ENCODE data around the gene RAB40AL. TPM values are rescaled to one million over a fixed set of nuclear protein-coding genes. Genes with fewer than 3 reads are reported as not detected.

Gene RAB40AL
- total RNA-seq, 1 donor from 2014 or later = 1.1 TPM

DNA sequence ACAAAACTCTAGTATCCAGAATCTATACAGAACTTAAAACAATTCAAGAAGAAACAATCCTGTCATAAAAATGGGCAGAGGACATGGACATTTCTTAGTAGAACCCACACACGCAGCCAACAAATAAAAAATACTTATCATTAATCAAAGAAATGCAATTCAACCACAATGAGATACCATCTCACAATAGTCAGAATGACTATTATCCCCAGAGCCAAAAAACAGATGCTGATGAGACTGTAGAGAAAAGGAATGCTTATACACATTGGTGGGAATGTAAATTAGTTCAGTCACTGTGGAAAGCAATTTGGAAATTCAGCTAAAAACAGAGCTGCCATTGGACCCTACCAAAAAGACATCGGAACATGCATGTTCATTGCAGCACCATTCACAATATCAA is 37.9 kb downstream of the RAB40AL start:
- H3K36me3 Mint-ChIP-seq (ENCODE audit: insufficient read depth) = peaks cover 8% of the 10 kb centered on the region
- DNase-seq (ENCODE audit: low spot score, unreplicated experiment) = no peak
- no peak overlapping the region for H3K4me3 Mint-ChIP-seq (ENCODE audit: low read depth)
- TF ChIP-seq, protein P1, sequence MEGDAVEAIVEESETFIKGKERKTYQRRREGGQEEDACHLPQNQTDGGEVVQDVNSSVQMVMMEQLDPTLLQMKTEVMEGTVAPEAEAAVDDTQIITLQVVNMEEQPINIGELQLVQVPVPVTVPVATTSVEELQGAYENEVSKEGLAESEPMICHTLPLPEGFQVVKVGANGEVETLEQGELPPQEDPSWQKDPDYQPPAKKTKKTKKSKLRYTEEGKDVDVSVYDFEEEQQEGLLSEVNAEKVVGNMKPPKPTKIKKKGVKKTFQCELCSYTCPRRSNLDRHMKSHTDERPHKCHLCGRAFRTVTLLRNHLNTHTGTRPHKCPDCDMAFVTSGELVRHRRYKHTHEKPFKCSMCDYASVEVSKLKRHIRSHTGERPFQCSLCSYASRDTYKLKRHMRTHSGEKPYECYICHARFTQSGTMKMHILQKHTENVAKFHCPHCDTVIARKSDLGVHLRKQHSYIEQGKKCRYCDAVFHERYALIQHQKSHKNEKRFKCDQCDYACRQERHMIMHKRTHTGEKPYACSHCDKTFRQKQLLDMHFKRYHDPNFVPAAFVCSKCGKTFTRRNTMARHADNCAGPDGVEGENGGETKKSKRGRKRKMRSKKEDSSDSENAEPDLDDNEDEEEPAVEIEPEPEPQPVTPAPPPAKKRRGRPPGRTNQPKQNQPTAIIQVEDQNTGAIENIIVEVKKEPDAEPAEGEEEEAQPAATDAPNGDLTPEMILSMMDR (IDR thresholded peaks at IDR 0.05; ENCODE audit: unreplicated experiment) = no peak
- H3K27me3 Mint-ChIP-seq = no peaks in the 10 kb centered on the region
- no peak overlapping the region for H3K27ac Mint-ChIP-seq
- peaks cover 6% of the 10 kb centered on the region for H3K4me1 Mint-ChIP-seq (ENCODE audit: low read depth)
- H3K9me3 Mint-ChIP-seq (ENCODE audit: low read depth) = peaks cover 50% of the 10 kb centered on the region

DNA sequence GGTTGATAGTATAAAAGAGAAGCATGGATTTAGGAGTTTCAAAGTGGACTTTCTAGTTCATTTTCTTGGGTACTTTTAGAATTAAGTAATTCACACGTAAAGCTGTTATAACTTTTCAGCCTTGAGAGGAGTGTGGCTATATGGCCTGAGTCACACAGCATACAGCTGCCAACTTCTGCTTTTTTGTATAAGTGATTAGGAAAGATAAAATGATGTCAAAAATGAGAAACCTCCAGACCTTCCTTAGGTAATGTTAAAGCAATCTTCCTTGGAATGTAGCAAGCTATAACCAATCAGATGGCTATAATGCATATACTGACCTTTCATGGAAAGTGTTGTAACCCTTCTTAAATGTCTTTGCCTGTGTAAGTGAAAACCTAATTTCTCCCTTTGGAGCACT is 39.2 kb downstream of the RAB40AL start:
- DNase-seq (ENCODE audit: low spot score, unreplicated experiment) = no peak
- no peak overlapping the region for H3K27ac Mint-ChIP-seq
- H3K4me3 Mint-ChIP-seq (ENCODE audit: low read depth) = no peak overlapping the region
- H3K9me3 Mint-ChIP-seq (ENCODE audit: low read depth) = peaks cover 39% of the 10 kb centered on the region
- peaks cover 6% of the 10 kb centered on the region for H3K4me1 Mint-ChIP-seq (ENCODE audit: low read depth)
- TF ChIP-seq, protein P1 (IDR thresholded peaks at IDR 0.05; ENCODE audit: unreplicated experiment) = no peak
- H3K27me3 Mint-ChIP-seq = no peaks in the 10 kb centered on the region
- H3K36me3 Mint-ChIP-seq (ENCODE audit: insufficient read depth) = peaks cover 6% of the 10 kb centered on the region

DNA sequence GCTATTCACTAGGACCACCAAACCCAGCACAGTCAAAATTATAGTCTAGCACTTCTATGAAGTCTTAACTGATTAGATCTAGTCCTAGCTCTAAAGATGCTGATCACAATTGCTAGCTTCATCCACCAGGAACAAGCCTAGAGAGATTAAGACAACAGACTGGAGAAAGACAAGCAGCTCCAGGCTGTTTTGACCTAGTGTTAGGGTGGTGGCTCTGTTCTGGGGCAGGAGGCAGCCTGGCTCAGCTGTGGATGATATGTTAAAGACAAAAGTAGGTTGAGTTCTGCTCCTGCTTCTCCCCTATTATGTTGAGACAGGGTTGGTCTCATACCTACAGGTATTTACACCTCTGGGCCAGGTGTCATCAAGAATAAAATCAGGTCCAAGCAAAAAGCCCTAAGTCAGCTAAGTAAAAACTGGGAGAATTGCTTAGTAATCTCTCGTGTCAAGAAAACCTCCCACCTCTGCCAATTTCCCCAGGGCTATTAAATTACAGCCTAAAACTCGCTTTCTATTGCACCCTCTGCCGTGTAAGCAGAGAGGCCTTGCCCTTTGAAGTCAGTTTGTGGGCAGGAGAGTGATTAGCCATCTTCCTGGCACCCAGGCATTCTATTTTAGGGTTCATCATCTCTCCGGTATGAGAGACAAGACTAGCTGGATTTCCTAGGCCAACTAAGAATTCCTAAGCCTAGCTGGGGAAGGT is 39.9 kb downstream of the RAB40AL start:
- Mint-ChIP-seq H3K27ac (no peak overlapping the region), H3K9me3 (ENCODE audit: low read depth) (peaks cover 33% of the 10 kb centered on the region), H3K4me3 (ENCODE audit: low read depth) (no peak overlapping the region)

DNA sequence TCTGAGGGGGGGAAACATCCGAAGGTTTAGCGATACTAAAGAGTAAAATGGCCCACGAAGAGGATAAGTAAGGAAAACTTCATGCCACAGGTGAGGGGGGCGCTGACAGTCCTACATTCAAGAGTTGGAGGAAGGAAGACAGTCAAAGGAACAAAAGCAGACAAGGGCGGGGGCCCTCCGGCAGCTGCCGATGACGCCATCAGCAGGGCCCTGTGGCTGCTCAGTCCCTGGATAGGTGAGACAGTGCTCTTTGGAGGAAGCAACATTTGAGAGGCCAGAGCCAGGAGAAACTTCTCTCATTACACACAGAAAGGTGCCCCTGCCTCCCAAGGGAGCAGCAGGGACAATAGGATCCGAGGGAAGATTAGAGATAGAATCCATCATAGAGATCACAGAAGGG is 41.5 kb downstream of the RAB40AL start:
- Mint-ChIP-seq H3K4me3 (ENCODE audit: low read depth) (no peak overlapping the region), H3K27ac (no peak overlapping the region), H3K4me1 (ENCODE audit: low read depth) (peaks cover 6% of the 10 kb centered on the region), H3K9me3 (ENCODE audit: low read depth) (peaks cover 28% of the 10 kb centered on the region), H3K27me3 (no peaks in the 10 kb centered on the region), H3K36me3 (ENCODE audit: insufficient read depth) (peaks cover 4% of the 10 kb centered on the region)
- TF ChIP-seq, protein P1 (IDR thresholded peaks at IDR 0.05; ENCODE audit: unreplicated experiment) = no peak
- DNase-seq (ENCODE audit: low spot score, unreplicated experiment) = no peak

More for the DNA sequence above, 39.9 kb downstream of the RAB40AL start:
- no peak for DNase-seq (ENCODE audit: low spot score, unreplicated experiment)
- TF ChIP-seq, protein P1 (IDR thresholded peaks at IDR 0.05; ENCODE audit: unreplicated experiment) = no peak
- Mint-ChIP-seq H3K27me3 (no peaks in the 10 kb centered on the region), H3K36me3 (ENCODE audit: insufficient read depth) (peaks cover 6% of the 10 kb centered on the region), H3K4me1 (ENCODE audit: low read depth) (peaks cover 6% of the 10 kb centered on the region)

DNA sequence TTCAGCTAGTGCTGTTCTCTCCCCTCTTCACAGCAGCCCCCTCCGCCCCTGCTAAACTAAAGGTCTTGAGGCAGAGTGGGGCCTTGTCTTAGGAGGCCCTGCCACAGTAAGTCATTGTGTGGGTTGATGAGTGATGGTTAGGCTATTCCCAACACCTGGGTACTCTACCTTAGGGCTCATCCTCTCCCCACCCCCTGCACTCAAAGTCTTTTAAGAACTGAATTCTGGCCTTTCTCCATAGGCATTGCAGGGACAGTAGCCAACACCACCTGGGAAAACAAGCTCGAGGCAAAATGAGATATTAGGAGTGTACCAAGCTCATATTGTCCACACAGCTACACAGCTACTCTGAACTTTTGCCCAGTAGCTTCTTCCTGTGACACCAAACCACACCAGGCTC is 42.5 kb downstream of the RAB40AL start:
- H3K9me3 Mint-ChIP-seq (ENCODE audit: low read depth) = peaks cover 26% of the 10 kb centered on the region
- TF ChIP-seq, protein P1 (IDR thresholded peaks at IDR 0.05; ENCODE audit: unreplicated experiment) = no peak
- peaks cover 4% of the 10 kb centered on the region for H3K36me3 Mint-ChIP-seq (ENCODE audit: insufficient read depth)
- no peak overlapping the region for H3K4me3 Mint-ChIP-seq (ENCODE audit: low read depth)
- no peak for DNase-seq (ENCODE audit: low spot score, unreplicated experiment)
- no peaks in the 10 kb centered on the region for H3K27me3 Mint-ChIP-seq
- no peak overlapping the region for H3K27ac Mint-ChIP-seq
- peaks cover 6% of the 10 kb centered on the region for H3K4me1 Mint-ChIP-seq (ENCODE audit: low read depth)
